PC-3 (cell line): ENCODE data around the gene CLEC1A. TPM values are rescaled to one million over a fixed set of nuclear protein-coding genes. Genes with fewer than 3 reads are reported as not detected.

Experiments
- ATAC-seq: fragments of 200-7000 bp; cut with Tn5 transposase; 2 replicates; pipeline ENCODE4 v1.9.1; 2020; ENCODE audit warnings: mild to moderate bottlenecking, moderate library complexity
- BruUV-seq: library from RNA; stranded (reverse); fragments of 400-500 nt; replicated peaks from 2 replicates; lab custom pipeline; 2021; lab: Mats Ljungman, UMichigan
- CTCF ChIA-PET: fragments of 300-600 bp; sonication (Branson Sonifier 250); formaldehyde crosslinking; loops from one replicate; lab custom pipeline; 2022; ENCODE audit warnings: antibody characterized with exemption; lab: Charles Lee
- POLR2A ChIA-PET: fragments of 300-600 bp; sonication (Branson Sonifier 250); formaldehyde crosslinking; loops from one replicate; lab custom pipeline; 2022; ENCODE audit warnings: antibody characterized with exemption; ENCODE audit not compliant: unreplicated experiment; lab: Charles Lee
- DNase-seq: peaks from one replicate; pipeline ENCODE4 v3.0.0-alpha.2; 2015
- H2AFZ ChIP-seq: fragments of 300-600 bp; sonication (generic); 2 replicates; pipeline ENCODE4 v1.6.0; 2016; ENCODE audit warnings: antibody characterized with exemption, low read length
- H3F3A ChIP-seq: fragments of 300-600 bp; sonication (generic); one replicate; pipeline ENCODE4 v1.6.0; 2017; ENCODE audit warnings: antibody characterized with exemption, low read length, control low read depth, mild to moderate bottlenecking; ENCODE audit not compliant: unreplicated experiment
- H3K27ac ChIP-seq: fragments of 300-600 bp; sonication (generic); 2 replicates; pipeline ENCODE4 v1.5.1; 2016; ENCODE audit warnings: mild to moderate bottlenecking, low read length
- H3K27me3 ChIP-seq: fragments of 300-600 bp; sonication (generic); 2 replicates; pipeline ENCODE4 v1.6.1; 2016; ENCODE audit warnings: low read length, mixed read lengths
- H3K36me3 ChIP-seq: fragments of 300-600 bp; sonication (generic); 2 replicates; pipeline ENCODE4 v1.6.1; 2016; ENCODE audit warnings: low read depth, mixed run types, low read length, mixed read lengths
- H3K4me1 ChIP-seq: fragments of 300-600 bp; sonication (generic); 2 replicates; pipeline ENCODE4 v1.5.1; 2016; ENCODE audit warnings: low read length; ENCODE audit not compliant: insufficient read depth
- H3K4me2 ChIP-seq: fragments of 300-600 bp; sonication (generic); 2 replicates; pipeline ENCODE4 v1.6.0; 2016; ENCODE audit warnings: low read length
- H3K4me3 ChIP-seq: fragments of 300-600 bp; sonication (generic); 2 replicates; pipeline ENCODE4 v1.5.1; 2016; ENCODE audit warnings: mild to moderate bottlenecking, low read length, mixed read lengths
- H3K79me2 ChIP-seq: fragments of 300-600 bp; sonication (generic); 2 replicates; pipeline ENCODE4 v1.6.1; 2017; ENCODE audit warnings: low read length, mixed read lengths
- H3K9ac ChIP-seq: fragments of 300-600 bp; sonication (generic); 2 replicates; pipeline ENCODE4 v1.6.0; 2016; ENCODE audit warnings: mild to moderate bottlenecking, low read length
- H3K9me2 ChIP-seq: fragments of 300-600 bp; sonication (generic); replicated peaks from 2 replicates; pipeline ENCODE4 v1.6.1; 2016; ENCODE audit warnings: mixed run types, low read length, mixed read lengths
- H3K9me3 ChIP-seq: fragments of 300-600 bp; sonication (generic); 2 replicates; pipeline ENCODE4 v1.6.1; 2016; ENCODE audit warnings: low read length, mixed read lengths
- H4K20me1 ChIP-seq: fragments of 300-600 bp; sonication (generic); 2 replicates; pipeline ENCODE4 v1.6.1; 2016; ENCODE audit warnings: low read length, mixed read lengths
- CTCF ChIP-seq: fragments of 300-600 bp; sonication (generic); conservative IDR thresholded peaks from 2 replicates; pipeline ENCODE4 v1.5.1; 2017; ENCODE audit warnings: antibody characterized with exemption, low read depth, mild to moderate bottlenecking, low read length
- EZH2 ChIP-seq: fragments of 300-600 bp; sonication (generic); IDR thresholded peaks from one replicate; pipeline ENCODE4 v1.6.1; 2017; ENCODE audit warnings: antibody characterized with exemption, mild to moderate bottlenecking, low read length; ENCODE audit not compliant: unreplicated experiment
- EZH2phosphoT487 ChIP-seq: fragments of 300-600 bp; sonication (generic); IDR thresholded peaks from 2 replicates; pipeline ENCODE4 v1.6.1; 2018; ENCODE audit warnings: mild to moderate bottlenecking, antibody characterized with exemption, low read length, borderline replicate concordance
- intact Hi-C: fragments of 100-400 bp; cut with micrococcal nuclease; formaldehyde crosslinking; loops from 2 replicates; pipeline ENCODE4 v1.9.0; 2023
- total RNA-seq: library from RNA; depleted of rRNA; stranded (reverse); fragments of >200 nt; gene quantifications from 2 replicates; pipeline ENCODE4 v1.2.3, GENCODE V29; 2014

CLEC1A gene
- total RNA-seq, 1 experiment from 2014 or later, result not detected

GRCh38 chr12:10084733-10085132 is 14.1 kb downstream of the CLEC1A start:
- H3K4me2 ChIP-seq, result no peak overlapping the region
- intact Hi-C loops, result no loop called here
- BruUV-seq, result no TSS peak
- no peak overlapping the region for H3K9ac ChIP-seq
- H2AFZ ChIP-seq, result no peak overlapping the region
- no peak for ATAC-seq
- H3K9me3 ChIP-seq, result no peaks in the 10 kb centered on the region
- ChIA-PET POLR2A (no interaction called here), CTCF (no interaction called here)
- H3K9me2 ChIP-seq, result no peaks in the 10 kb centered on the region
- no peak overlapping the region for H3K27ac ChIP-seq
- H3K4me3 ChIP-seq, result no peak overlapping the region
- no peaks in the 10 kb centered on the region for H3K4me1 ChIP-seq
- no peak for TF ChIP-seq EZH2phosphoT487
- TF ChIP-seq EZH2, result no peak
- TF ChIP-seq CTCF, result no peak
- no peaks in the 10 kb centered on the region for H3K36me3 ChIP-seq
- no peak for DNase-seq
- no peaks in the 10 kb centered on the region for H4K20me1 ChIP-seq
- no peaks in the 10 kb centered on the region for H3K79me2 ChIP-seq
- H3F3A ChIP-seq, result no peaks in the 10 kb centered on the region
- peaks cover 3% of the 10 kb centered on the region; the same call in 1 of the 2 replicates for H3K27me3 ChIP-seq

- H2AFZ ChIP-seq, result no peak overlapping the region
- intact Hi-C loops, result no loop called here
- H3K4me3 ChIP-seq, result no peak overlapping the region
- H3K27me3 ChIP-seq, result no peaks in the 10 kb centered on the region
- H3K36me3 ChIP-seq, result no peaks in the 10 kb centered on the region
- H3K9me3 ChIP-seq, result no peaks in the 10 kb centered on the region
- no peak overlapping the region for H3K9ac ChIP-seq
- no peaks in the 10 kb centered on the region for H3K79me2 ChIP-seq
- no peaks in the 10 kb centered on the region for H3K4me1 ChIP-seq
- no peak overlapping the region for H3K27ac ChIP-seq
- BruUV-seq, result no TSS peak
- ATAC-seq (no peak), DNase-seq (no peak)
- CTCF ChIA-PET, result no interaction called here
- POLR2A ChIA-PET, result no interaction called here
- no peaks in the 10 kb centered on the region for H4K20me1 ChIP-seq
- TF ChIP-seq CTCF (no peak), EZH2 (no peak), EZH2phosphoT487 (no peak)
- no peak overlapping the region for H3K4me2 ChIP-seq
- H3K9me2 ChIP-seq, result no peaks in the 10 kb centered on the region
- no peaks in the 10 kb centered on the region for H3F3A ChIP-seq
Observed at GRCh38 chr12:10082117-10082874, 16.5 kb downstream of the CLEC1A start.

- H3K27ac ChIP-seq, result no peak overlapping the region
- H2AFZ ChIP-seq, result no peak overlapping the region
- no peaks in the 10 kb centered on the region for H4K20me1 ChIP-seq
- no peak overlapping the region for H3K4me2 ChIP-seq
- DNase-seq, result no peak
- H3K79me2 ChIP-seq, result no peaks in the 10 kb centered on the region
- CTCF ChIA-PET, result no interaction called here
- peaks cover 32% of the 10 kb centered on the region for H3K27me3 ChIP-seq
- no peaks in the 10 kb centered on the region for H3K4me1 ChIP-seq
- no peak overlapping the region for H3K4me3 ChIP-seq
- ATAC-seq, result no peak
- no peaks in the 10 kb centered on the region for H3K9me3 ChIP-seq
- POLR2A ChIA-PET, result no interaction called here
- no TSS peak for BruUV-seq
- no peak overlapping the region for H3K9ac ChIP-seq
- TF ChIP-seq EZH2phosphoT487 (no peak), CTCF (no peak)
- H3K9me2 ChIP-seq, result no peaks in the 10 kb centered on the region
- H3K36me3 ChIP-seq, result no peaks in the 10 kb centered on the region
- intact Hi-C loops, result no loop called here
- H3F3A ChIP-seq, result no peaks in the 10 kb centered on the region
Observed at GRCh38 chr12:10075451-10075850, 23.3 kb downstream of the CLEC1A start.
